HG03521 (cell line): ENCODE data around the gene CDK7.
"Not testable (repeated sequence)": the region's sequence is repeated elsewhere in the genome, so short reads cannot be mapped to it uniquely, and the experiment has no call there.

Experiments used
- ATAC-seq: cut with Tn5 transposase; IDR thresholded peaks from one replicate; pipeline ENCODE4 v1.9.1; 2021; ENCODE audit warnings: mild to moderate bottlenecking, moderate library complexity; ENCODE audit not compliant: unreplicated experiment

CDK7 gene

DNA sequence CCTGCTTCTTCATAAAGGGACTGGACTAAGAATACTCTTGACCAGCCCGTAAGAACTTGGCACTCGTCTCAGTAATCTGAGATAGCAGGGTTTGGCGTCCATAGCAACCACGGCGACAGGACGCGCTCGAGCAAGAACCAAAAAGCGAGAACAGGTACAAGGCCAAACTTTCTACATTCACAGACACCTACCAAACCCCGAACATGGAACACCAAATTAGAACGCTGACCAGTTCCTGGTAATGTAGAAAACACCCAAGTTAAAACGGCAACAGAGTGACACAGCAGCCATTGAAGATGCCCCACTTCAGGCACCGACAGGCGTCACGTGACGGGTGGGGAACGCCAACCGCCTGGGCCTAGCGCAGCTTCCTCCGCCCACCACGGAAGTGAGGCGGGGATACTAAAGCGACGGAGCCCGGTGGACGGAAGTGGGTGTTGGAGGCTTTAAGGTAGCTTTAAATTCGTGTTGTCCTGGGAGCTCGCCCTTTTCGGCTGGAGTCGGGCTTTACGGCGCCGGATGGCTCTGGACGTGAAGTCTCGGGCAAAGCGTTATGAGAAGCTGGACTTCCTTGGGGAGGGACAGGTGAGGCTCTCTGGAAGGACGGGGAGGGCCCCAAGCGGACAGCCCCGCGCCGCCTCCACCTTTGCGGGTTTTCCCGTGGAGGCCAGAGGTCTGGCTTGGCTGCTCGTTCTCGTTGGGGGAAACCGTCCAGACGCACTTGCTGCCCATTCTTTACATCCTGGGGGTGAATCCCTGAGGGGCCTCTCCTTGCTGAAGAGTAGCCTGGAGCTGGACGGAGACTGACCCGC is at the start of gene CDK7:
Gene CDK7 (plus strand): TSS at position 430 of the 812 bp plus-strand sequence. CDS start 90 bp downstream, at position 520.
- ATAC-seq = peak; percentile 100

GRCh38 chr5:69187342-69187741 is 47.3 kb upstream of the CDK7 start:
- no peak for ATAC-seq

- no peak for ATAC-seq
These were observed 45.9 kb upstream of the CDK7 start for GRCh38 chr5:69188811-69189161.

- peak; percentile 86 for ATAC-seq
These were observed 45.3 kb upstream of the CDK7 start, which contains the start of gene CENPH for GRCh38 chr5:69189162-69190086. CENPH (plus strand) TSS chr5:69189583; CDS start chr5:69189635, 52 bp downstream.

GRCh38 chr5:69202497-69202896 is 32.2 kb upstream of the CDK7 start:
- no peak for ATAC-seq

DNA sequence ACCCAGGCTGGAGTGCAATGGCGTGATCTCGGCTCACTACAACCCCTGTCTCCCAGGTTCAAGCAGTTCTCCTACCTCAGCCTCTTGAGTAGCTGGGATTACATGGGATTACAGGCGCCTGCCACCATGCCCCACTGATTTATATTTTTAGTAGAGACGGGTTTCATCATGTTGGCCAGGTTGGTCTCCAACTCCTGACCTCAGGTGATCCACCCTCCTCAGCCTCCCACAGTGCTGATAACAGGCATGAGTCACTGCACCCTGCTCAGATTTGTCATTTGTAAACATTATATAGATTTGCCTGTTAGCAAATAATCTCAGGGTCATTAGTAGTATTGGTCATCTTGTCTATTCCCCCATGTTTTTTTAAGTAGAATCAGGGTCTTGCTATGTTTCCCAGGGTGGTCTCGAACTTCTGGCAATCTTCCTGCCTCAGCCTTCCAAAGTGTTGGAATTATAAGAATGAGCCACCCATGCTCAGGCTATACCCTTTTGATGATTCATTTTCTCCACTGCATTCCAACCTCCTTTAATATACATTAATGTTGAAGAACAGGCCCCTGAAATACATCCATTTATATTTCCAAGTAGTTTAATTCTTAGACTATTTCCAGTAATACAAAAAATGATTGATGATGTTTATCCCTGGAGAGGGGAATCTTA is 28.0 kb upstream of the CDK7 start:
- no peak for ATAC-seq

DNA sequence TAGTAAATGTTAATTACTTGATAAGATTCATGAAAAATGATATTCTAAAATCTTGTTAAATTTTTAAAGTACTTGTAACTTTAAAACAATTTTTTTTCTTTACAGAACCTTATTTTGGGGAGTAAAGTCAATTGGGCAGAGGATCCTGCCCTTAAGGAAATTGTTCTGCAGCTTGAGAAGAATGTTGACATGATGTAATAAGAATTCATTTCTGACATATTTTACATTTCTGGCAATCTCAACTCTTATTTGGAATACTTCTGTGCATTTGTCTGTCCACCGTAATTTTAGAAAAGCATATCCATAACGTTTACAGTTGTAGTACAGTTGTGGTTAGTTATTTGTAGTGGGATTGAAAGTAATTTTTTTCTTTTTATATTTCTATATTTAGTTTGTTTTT is 25.1 kb upstream of the CDK7 start:
- no peak for ATAC-seq

GRCh38 chr5:69211200-69211599 is 23.5 kb upstream of the CDK7 start:
- no peak for ATAC-seq

GRCh38 chr5:69212022-69212421 is 22.7 kb upstream of the CDK7 start:
- ATAC-seq = no peak

DNA sequence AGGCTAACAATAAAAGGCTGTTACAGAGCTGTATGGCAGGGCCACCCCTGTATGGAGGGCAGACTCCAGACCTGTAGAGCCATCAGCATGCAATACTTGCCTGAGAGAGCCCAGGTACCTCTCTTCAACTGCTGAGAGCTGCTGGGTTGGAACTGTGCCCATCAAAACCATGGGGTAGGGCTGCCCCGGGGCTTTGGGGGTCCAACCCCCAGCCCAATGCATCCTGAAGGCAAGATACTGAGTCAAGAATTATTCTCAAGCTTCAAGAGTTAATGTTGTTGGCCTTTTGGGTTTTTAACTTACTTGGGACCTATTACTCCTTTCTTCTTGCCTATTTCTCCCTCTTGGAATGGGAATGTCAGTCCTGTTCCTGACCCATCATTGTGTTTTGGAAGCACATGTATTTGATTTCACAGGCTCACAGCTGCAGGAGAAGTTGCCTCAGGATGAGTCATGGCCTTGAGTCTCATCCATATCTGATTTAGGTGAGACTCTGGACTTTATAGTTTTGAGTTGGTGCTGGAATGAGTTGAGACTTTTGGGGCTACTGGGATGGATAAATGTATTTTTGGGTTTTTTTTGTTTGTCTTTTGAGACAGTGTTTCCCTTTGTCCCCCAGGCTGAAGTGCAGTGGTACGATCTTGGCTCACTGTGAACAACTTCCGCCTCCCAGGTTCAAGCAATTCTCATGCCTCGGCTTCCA is 21.0 kb upstream of the CDK7 start:
- no peak for ATAC-seq

GRCh38 chr5:69217151-69217511 is 17.6 kb upstream of the CDK7 start:
- no peak for ATAC-seq

DNA sequence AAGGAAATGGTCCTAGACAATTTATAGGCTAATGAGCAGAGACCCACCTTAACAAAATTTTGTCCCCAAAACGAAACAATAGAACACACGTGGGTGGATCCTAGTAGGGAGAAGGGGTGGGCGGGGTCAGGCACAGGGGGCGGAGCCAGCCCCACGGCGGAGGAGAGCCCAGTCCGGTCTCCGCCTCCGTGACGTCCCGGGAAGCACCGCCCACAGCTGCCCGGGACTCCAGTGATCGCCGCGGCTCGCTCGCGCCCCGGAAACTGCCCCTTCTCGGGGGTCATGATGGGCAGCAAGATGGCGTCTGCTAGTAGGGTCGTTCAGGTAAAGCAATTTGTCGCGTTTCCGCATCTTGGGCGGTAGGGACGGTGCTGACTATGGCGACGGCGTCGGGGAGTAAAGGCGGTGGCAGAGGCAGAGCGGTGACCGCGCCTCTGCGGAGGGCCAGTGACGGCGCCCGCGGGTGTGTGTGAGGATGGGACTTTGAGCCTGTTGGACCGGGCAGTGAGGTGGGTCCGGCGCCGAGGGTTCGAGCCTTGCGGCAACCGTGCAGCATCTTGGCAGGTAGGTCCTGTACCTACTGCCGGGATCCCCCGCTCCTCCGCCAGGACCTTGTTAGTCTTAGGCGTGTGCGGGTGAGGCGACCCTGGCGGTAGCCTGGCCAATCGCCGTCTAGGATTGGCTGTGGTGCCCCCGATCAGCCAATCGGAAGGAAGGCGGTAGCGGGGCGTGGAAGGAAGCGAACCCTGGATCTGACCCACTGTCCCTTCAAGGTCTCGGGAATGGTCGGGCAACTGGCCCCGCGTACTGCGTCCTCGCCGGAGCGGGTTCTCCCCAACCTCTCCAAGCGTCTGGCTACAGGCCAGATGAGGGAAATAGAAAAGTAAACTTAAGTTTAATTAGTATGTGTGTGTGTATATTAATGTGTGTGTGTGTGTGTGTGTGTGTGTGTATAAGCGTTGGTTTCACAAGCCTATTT is 16.8 kb upstream of the CDK7 start:
- ATAC-seq = peak; percentile 87

GRCh38 chr5:69219939-69220338 is 14.7 kb upstream of the CDK7 start:
- no peak for ATAC-seq

DNA sequence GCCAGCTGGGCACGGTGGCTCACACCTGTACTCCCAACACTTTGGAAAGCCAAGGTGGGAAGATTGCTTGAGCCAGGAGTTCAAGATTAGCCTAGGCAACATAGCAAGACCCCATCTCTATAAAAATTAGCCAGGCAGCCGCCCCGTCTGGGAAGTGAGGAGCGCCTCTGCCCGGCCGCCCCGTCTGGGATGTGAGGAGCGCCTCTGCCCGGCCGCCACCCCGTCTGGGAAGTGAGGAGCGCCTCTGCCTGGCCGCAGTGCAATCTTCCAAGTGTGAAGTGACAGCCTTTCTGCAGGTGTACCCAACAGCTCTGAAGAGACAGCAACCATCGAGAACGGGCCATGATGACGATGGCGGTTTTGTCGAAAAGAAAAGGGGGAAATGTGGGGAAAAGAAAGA is 14.3 kb upstream of the CDK7 start:
- not testable (repeated sequence) for ATAC-seq

DNA sequence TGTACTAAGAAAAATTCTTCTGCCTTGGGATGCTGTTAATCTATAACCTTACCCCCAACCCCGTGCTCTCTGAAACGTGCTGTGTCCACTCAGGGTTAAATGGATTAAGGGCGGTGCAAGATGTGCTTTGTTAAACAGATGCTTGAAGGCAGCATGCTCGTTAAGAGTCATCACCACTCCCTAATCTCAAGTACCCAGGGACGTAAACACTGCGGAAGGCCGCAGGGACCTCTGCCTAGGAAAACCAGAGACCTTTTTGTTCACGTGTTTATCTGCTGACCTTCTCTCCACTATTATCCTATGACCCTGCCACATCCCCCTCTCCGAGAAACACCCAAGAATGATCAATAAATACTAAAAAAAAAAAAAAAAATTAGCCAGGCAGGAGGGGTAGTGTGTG is 13.9 kb upstream of the CDK7 start:
- not testable (repeated sequence) for ATAC-seq

- no peak for ATAC-seq
These were observed 10.2 kb upstream of the CDK7 start for GRCh38 chr5:69224520-69224919.

DNA sequence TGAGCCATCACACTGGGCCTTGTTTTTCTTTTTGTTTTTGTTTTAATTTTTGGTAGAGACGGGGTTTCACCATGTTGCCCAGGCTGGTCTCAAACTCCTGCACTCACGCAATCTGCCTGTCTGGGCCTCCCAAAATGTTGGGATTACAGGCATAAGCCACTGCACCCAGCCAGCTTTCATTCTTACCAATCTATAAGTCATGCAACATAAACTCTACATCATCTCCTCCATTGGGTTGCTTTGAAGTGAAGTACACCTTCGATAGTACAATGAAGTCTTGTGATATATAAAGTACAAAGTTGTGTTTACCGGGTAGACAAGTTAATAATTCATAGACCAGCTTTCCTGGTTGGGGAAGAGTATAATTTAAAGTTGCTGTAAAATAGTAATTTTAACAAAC is 8.8 kb upstream of the CDK7 start:
- ATAC-seq = no peak

- ATAC-seq = no peak
These were observed 4.5 kb upstream of the CDK7 start for GRCh38 chr5:69230181-69230580.

GRCh38 chr5:69231281-69231680 is 3.4 kb upstream of the CDK7 start:
- no peak for ATAC-seq

DNA sequence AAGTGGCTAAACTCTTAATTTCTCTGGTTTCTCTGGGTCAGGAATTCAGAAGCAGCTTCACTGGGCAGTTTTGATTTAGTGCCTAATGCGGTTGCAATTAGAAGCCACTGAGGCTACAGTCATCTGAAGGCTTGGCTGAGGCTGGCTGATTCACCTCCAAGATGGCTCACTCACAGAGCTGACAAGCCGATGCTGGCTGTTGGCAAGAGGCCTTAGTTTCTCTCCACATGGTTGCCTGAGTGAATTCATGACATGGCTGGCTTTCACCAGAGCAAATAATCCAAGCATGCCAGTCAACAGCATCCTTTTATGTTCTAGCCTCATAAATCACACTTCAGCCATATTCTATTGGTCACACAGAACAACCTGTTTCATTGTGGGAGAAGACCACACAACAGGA is 2.8 kb upstream of the CDK7 start:
- no peak for ATAC-seq
